Renal cortex interstitium (tissue), 11 donors: ENCODE measurements around the gene RRP1B. TPM values are rescaled to one million over a fixed set of nuclear protein-coding genes. Genes with fewer than 3 reads are reported as not detected.
A peak's percentile ranks its signal among the peaks of the same experiment; 100 is the strongest.
"Not testable (repeated sequence)": the region's sequence is repeated elsewhere in the genome, so short reads cannot be mapped to it uniquely, and the experiment has no call there.

ENCODE experiments used
- DNase-seq, 11 donors: peaks; one replicate each; pipeline ENCODE4 v3.0.0-alpha.2; 2013; ENCODE audit warnings: low read depth in 9 of 11, low spot score in 4 of 11; ENCODE audit errors: extremely low read depth in 1 of 11
- polyA plus RNA-seq, 3 donors: library from polyadenylated mRNA; unstranded; fragments of 120-200 nt; gene quantifications; one replicate each; pipeline ENCODE4 v1.2.1, GENCODE V29; 2013; ENCODE audit not compliant: insufficient read length in 3 of 3

RRP1B gene
- polyA plus RNA-seq, 3 donors = 28.6 to 32.9 (median 32.3) TPM

DNA sequence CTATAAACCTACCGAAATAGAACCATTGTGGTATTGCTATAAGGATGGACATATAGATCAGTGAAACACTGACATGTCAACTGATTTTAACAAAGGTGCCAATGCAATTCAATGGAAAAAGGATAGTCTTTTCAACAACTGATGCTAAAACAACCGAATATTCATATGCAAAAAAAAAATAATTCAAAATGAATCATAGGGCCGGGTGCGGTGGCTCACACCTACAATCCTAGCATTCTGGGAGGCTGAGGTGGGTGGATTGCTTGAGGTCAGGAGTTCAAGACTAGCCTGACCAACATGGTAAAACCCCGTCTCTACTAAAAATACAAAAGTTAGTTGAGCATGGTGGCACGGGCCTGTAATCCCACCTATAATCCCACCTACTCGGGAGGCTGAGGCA lies 23.9 kb upstream of the RRP1B start:
- DNase-seq = no peak

DNA sequence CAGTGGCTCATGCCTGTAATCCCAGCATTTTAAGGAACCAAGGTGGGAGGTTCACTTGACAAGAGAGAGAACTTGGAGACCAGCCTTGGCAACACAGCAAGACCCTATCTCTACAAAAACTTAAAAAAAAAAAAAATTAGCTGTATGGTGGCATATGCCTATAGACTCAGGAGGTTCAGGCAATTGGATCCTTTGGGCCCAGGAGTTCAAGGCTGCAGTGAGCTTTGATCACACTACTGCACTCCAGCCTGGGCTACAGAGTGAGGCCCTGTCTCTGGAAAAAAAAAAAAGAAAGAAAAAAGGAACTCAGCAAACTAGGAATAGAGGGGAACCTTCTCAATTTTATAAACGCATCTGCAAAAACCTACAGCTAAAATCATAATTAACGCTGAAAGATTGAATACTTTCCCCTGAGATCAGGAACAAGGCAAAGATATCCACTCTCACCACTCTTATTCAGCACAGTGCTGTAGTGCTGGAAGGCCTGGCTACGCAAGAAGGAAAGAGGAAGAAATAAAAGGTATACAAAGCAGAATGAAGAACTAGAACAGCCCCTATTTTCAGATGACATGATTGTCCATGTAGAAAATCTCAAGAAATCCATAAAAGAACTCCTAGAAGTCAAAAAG lies 21.7 kb upstream of the RRP1B start:
- no peak for DNase-seq

GRCh38 chr21:43639470-43640353 lies 19.6 kb upstream of the RRP1B start:
- DNase-seq = no peak

GRCh38 chr21:43640400-43640799 lies 19.0 kb upstream of the RRP1B start:
- DNase-seq = no peak

DNA sequence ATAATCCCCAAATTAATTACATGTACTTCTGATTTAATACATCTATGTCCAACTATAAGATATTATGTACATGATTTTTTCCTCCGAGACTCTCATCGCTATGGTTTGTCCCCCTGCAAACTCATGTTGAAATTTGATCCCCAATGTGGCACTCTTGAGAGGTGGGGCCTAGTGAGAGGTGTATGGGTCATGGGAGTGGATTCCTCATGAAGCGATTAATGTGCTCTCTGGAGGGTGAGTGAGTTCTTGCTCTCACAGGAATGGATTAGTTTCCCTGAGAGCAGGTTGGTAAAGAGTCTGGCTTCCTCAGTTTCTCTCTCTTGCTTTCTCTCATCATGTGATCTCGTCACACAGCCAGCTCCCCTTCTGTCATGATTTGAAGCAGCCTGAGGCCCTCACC lies 16.2 kb upstream of the RRP1B start:
- peak in 2 of 11 donors; percentile 23 to 34 for DNase-seq

- DNase-seq = no peak
These were observed 15.3 kb upstream of the RRP1B start for GRCh38 chr21:43644071-43644470.

- no peak for DNase-seq
These were observed 14.8 kb upstream of the RRP1B start for GRCh38 chr21:43644609-43645008.

- DNase-seq = peak in 9 of 11 donors; percentile 31 to 63 (median 46)
These were observed 14.0 kb upstream of the RRP1B start for GRCh38 chr21:43645136-43645891.

- no peak for DNase-seq
These were observed 13.4 kb upstream of the RRP1B start for GRCh38 chr21:43645976-43646375.

GRCh38 chr21:43646550-43647260 lies 12.7 kb upstream of the RRP1B start:
- peak; percentile 69 to 87 (median 78) for DNase-seq

DNA sequence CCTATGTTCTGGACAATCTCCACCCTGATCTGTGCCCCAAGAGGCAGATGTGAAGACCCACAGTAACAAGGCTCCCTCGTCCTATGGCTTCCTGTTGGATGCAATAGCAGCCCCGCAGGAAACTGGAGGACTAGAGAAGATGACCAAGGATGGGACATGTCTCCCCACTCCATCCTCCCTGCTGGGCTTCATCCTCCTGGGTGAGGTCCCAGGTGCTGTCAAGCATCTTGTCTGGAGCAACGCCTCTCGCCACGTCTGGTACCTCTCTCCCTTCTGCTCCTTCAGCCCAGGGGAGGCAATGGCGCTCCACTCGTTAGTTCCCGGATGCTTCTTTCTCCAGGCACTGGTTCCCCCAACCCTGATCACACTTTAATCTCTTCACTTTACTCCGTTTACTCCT lies 11.2 kb upstream of the RRP1B start:
- no peak for DNase-seq

DNA sequence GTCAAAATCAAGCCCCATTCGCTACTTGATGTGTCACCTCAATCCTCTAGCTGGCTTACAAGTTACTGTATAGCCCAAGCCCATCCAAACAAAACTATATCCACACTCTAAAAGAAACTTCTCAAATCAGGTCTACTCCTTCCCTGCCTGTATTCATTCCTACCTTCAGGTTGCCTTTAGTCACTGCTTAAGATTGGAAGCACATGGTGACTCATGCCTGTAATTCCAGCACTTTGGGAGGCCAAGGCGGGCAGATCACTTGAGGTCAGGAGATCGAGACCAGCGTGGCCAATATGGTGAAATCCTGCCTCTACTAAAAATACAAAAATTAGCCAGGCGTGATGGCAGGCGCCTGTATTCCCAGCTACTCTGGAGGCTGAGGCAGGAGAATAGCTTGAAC lies 7.4 kb upstream of the RRP1B start:
- DNase-seq = not testable (repeated sequence)

- DNase-seq = no peak
These were observed 6.7 kb upstream of the RRP1B start for GRCh38 chr21:43652616-43653015.

DNA sequence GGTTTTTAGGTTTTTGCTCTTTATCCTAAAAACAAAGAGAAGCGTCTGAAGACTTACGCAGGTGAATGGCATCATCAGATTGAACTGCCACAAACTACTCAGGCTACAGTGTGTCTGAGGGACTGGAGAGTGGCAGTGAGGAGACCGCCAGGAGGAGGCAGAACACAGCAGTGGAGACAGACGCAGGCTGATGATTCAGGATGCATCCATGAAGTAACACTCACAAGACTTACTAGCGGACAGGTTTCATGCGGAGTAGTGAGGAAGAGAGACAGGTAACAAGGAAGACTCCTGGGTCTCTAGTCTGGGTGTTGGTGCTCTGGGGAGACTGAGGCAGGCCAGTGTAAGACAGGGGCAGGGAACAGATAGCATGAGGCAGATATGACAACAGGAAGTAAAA lies 5.7 kb upstream of the RRP1B start:
- DNase-seq = no peak

DNA sequence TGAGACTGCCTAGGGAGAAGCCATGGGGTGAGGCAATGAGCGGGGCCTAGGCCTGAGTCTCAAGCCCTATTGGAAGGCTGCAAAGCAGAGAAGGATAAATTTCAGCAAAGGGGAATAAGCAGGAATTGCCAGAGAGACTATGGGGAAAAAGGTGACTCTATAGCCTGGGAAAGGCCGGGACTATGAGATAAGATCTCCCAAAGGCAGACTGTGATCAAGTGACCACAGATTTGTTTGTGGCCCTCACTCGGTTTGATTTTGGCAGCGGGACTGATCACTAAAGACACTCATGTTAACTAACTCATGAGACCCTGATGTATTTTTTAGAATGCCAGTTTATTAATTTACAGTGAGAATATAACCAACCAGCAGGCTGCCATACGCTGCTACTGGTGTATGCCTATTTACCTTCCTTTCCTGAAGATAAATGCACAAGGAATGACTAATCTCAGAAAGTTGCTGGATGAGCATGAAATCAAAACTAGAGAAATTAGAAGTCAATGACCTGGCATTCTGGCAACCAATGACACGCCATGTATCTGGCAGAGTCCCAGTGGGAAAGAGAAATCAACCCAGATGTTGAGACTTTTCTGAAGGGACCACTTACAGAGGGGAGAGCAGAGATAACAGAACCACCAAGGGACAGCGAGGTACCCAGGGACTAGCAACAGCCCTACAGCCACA lies 4.4 kb upstream of the RRP1B start:
- no peak for DNase-seq

- DNase-seq = no peak
These were observed 1.8 kb upstream of the RRP1B start for GRCh38 chr21:43657355-43658087.

- DNase-seq = no peak
These were observed 1.1 kb upstream of the RRP1B start for GRCh38 chr21:43658088-43658741.

- no peak for DNase-seq
These were observed 608 bp upstream of the RRP1B start for GRCh38 chr21:43658769-43659135.
